Heart right ventricle (tissue), 16 donors: ENCODE data around the gene IL7R. TPM values are rescaled to one million over a fixed set of nuclear protein-coding genes. Genes with fewer than 3 reads are reported as not detected.

Experiments used
- ATAC-seq, 8 donors: fragments of 200-7000 bp; cut with Tn5 transposase; one replicate each; pipeline ENCODE4 v1.9.1; 2020; ENCODE audit warnings: mild to moderate bottlenecking in 8 of 8, moderate library complexity in 8 of 8, moderate number of reproducible peaks in 1 of 8
- DNase-seq, 2 donors: peaks; one replicate each; pipeline ENCODE4 v3.0.0-alpha.2; 2020
- H3K27ac ChIP-seq, 10 donors: fragments of 200-600 bp; sonication (generic) in 2 of 10; one replicate each; pipeline versions ENCODE4 v1.5.0 to v1.8.0; 2020 to 2022; ENCODE audit warnings: mild to moderate bottlenecking in 3 of 10
- H3K27me3 ChIP-seq, 7 donors: fragments of 200-600 bp; one replicate each; pipeline ENCODE4 v1.8.0; 2021 to 2022; ENCODE audit warnings: mild to moderate bottlenecking in 2 of 7
- H3K36me3 ChIP-seq, 9 donors: fragments of 200-600 bp; sonication (generic) in 1 of 9; one replicate each; pipeline versions ENCODE4 v1.5.0 to v1.8.0; 2020 to 2022; ENCODE audit warnings: mild to moderate bottlenecking in 2 of 9
- H3K4me1 ChIP-seq, 9 donors: fragments of 200-600 bp; sonication (generic) in 1 of 9; one replicate each; pipeline versions ENCODE4 v1.5.0 to v1.8.0; 2020 to 2022; ENCODE audit warnings: mild to moderate bottlenecking in 4 of 9
- H3K4me3 ChIP-seq, 10 donors: fragments of 200-600 bp; sonication (generic) in 2 of 10; one replicate each; pipeline versions ENCODE4 v1.5.0 to v1.8.0; 2020 to 2022; ENCODE audit warnings: mild to moderate bottlenecking in 7 of 10, moderate library complexity in 2 of 10
- H3K9me3 ChIP-seq, 11 donors: fragments of 200-600 bp in 10 of 11; sonication (generic) in 2 of 11; one replicate each; pipeline versions ENCODE4 v1.5.0 to v1.8.0; 2013 to 2022; ENCODE audit warnings: mild to moderate bottlenecking in 2 of 11, control low read depth in 1 of 11, moderate library complexity in 1 of 11
- CTCF ChIP-seq, 9 donors: fragments of 200-600 bp; sonication (generic) in 2 of 9; IDR thresholded peaks; one replicate each; pipeline versions ENCODE4 v1.5.0 to v1.8.0; 2021 to 2022; ENCODE audit warnings: antibody characterized with exemption in 9 of 9, mild to moderate bottlenecking in 5 of 9, moderate library complexity in 1 of 9
- WGBS, 2 donors: extraction: QIAGEN DNeasy Blood & Tissue Kit; methylation state at CpG; one replicate each; pipeline ENCODE4 v1.1.7; 2013; ENCODE audit warnings: inconsistent platforms in 1 of 2; 5-methylcytosine and 5-hydroxymethylcytosine counted together
- intact Hi-C, 10 donors: fragments of 100-400 bp; cut with DNase I; formaldehyde crosslinking; loops; one replicate each; pipeline versions ENCODE4 v1.11.1 to v1.14.2; 2022
- polyA plus RNA-seq, 2 donors: library from polyadenylated mRNA; stranded (reverse); fragments of 200-250 nt; gene quantifications; one replicate each; pipeline ENCODE4 v1.2.3, GENCODE V29; 2013
- total RNA-seq, 10 donors: library from RNA; stranded (reverse); fragmentation: NEBNext Ultra II Directional in 3 of 10; extraction: Animal tissue kit (Norgen Biotek cat#: 25700) in 3 of 10; gene quantifications; one replicate each; pipeline versions ENCODE4 v1.2.1 to v1.2.4, GENCODE V29; 2021 to 2023
- donor health status: Arrhythmogenic right ventricular cardiomyopathy.
- donor health status: ischemic (EF 13 %, LVEDD 7.1; RV severe dilation, severe dysfunction).
- donor health status: healthy with polysubstance abuse.
- donor health status: DM: no; HTN: yes; CAD: no.
- donor health status: DM: no; HTN: no; CAD: no.
- donor health status: ischemic (EF 25% LVEDD 6.9; RV normal size, moderate dysfunction).
- donor health status: ischemic (EF 25% LVEDD 5.7; RV mildly dilated, moderate dysfunction).
- donor health status: healthy.
- donor health status: DM: yes; HTN: yes; CAD: no.
- donor health status: Ischemic cardiomyopathy.
- donor health status: ischemic (EF 35%, LVEDD 5.7; RV mildly dilated, moderate dysfunction).
- donor health status: nonischemic (EF 11% LVEDD 7.7; RV severe dilation, severe dysfunction).
- donor health status: DM: yes; HTN: yes; CAD: no.
- donor health status: PGD.
- donor health status: ischemic (EF 29% LVEDD 5.4; RV normal size, mild dysfunction).
- donor health status: nonischemic (EF 23%, LVEDD 6.1; RV moderate dilation, normal function).

IL7R gene
- total and polyA plus RNA-seq, 12 donors = 0.22 to 10.6 (median 0.71) TPM

GRCh38 chr5:35820735-35821134, 36.0 kb upstream of the IL7R start:
- WGBS, 2 donors = 74 to 80% methylated on average over 4 of the region's 4 CpGs
- Histone ChIP-seq H3K27ac (peak overlapping the region in 1 of 10 donors; percentile 23), H3K4me1 (peaks cover 0 to 17% (median 0%) of the 10 kb centered on the region in 9 donors), H3K27me3 (peaks cover 0 to 8% (median 0%) of the 10 kb centered on the region in 7 donors), H3K9me3 (no peaks in the 10 kb centered on the region), H3K36me3 (no peaks in the 10 kb centered on the region), H3K4me3 (no peak overlapping the region)
- ATAC-seq (peak in 1 of 8 donors; percentile 16), DNase-seq (no peak)
- intact Hi-C loops = no loop called here
- no peak for TF ChIP-seq CTCF (IDR thresholded peaks at IDR 0.05)

GRCh38 chr5:35821513-35821912, 35.2 kb upstream of the IL7R start:
- H3K9me3 ChIP-seq = no peaks in the 10 kb centered on the region
- intact Hi-C loops = no loop called here
- DNase-seq (no peak), ATAC-seq (no peak)
- 80 to 86% methylated on average over 2 of the region's 2 CpGs for WGBS, 2 donors
- H3K4me3 ChIP-seq = no peak overlapping the region
- peak overlapping the region in 1 of 10 donors; percentile 23 for H3K27ac ChIP-seq
- H3K27me3 ChIP-seq = peaks cover 0 to 8% (median 0%) of the 10 kb centered on the region in 7 donors
- H3K4me1 ChIP-seq = peaks cover 0 to 17% (median 0%) of the 10 kb centered on the region in 9 donors
- no peak for TF ChIP-seq CTCF (IDR thresholded peaks at IDR 0.05)
- H3K36me3 ChIP-seq = no peaks in the 10 kb centered on the region

GRCh38 chr5:35822511-35822910, 34.2 kb upstream of the IL7R start:
- Histone ChIP-seq H3K27ac (peak overlapping the region in 1 of 10 donors; percentile 23), H3K4me3 (no peak overlapping the region), H3K36me3 (no peaks in the 10 kb centered on the region), H3K9me3 (no peaks in the 10 kb centered on the region), H3K4me1 (peaks cover 0 to 17% (median 0%) of the 10 kb centered on the region in 9 donors), H3K27me3 (peaks cover 0 to 5% (median 0%) of the 10 kb centered on the region in 7 donors)
- WGBS, 2 donors = 85 to 87% methylated on average over 8 of the region's 8 CpGs
- intact Hi-C loops = no loop called here
- ATAC-seq = no peak
- TF ChIP-seq CTCF (IDR thresholded peaks at IDR 0.05) = no peak
- no peak for DNase-seq

GRCh38 chr5:35823347-35824098, 33.2 kb upstream of the IL7R start:
- 71 to 75% methylated on average over 7 of the region's 7 CpGs for WGBS, 2 donors
- H3K36me3 ChIP-seq = no peaks in the 10 kb centered on the region
- H3K27ac ChIP-seq = no peak overlapping the region
- H3K9me3 ChIP-seq = no peaks in the 10 kb centered on the region
- H3K4me3 ChIP-seq = no peak overlapping the region
- intact Hi-C loops = no loop called here
- H3K4me1 ChIP-seq = peaks cover 0 to 17% (median 0%) of the 10 kb centered on the region in 9 donors
- H3K27me3 ChIP-seq = peaks cover 0 to 5% (median 0%) of the 10 kb centered on the region in 7 donors
- DNase-seq (no peak), ATAC-seq (no peak)
- no peak for TF ChIP-seq CTCF (IDR thresholded peaks at IDR 0.05)
